H1 (cell line): Measurements from ENCODE around the gene METTL25B. TPM values are rescaled to one million over a fixed set of nuclear protein-coding genes. Genes with fewer than 3 reads are reported as not detected.

Source experiments
- BCL11A ChIP-seq, 2 experiments: IDR thresholded peaks; one replicate each; pipeline ENCODE4 v1.6.1; 2011; ENCODE audit warnings: low read depth in 2 of 2, low read length in 2 of 2, mild to moderate bottlenecking in 2 of 2
- HDAC6 ChIP-seq: IDR thresholded peaks from one replicate; pipeline ENCODE4 v1.7.1; 2012; ENCODE audit warnings: low read depth, mild to moderate bottlenecking, inconsistent platforms, low read length, moderate library complexity
- KDM4A ChIP-seq: IDR thresholded peaks from one replicate; pipeline ENCODE4 v1.7.1; 2012; ENCODE audit warnings: low read depth, mild to moderate bottlenecking, moderate library complexity, low read length, inconsistent platforms; ENCODE audit not compliant: severe bottlenecking
- polyA plus RNA-seq, 7 experiments: library from polyadenylated mRNA; depleted of rRNA in 3 of 7; stranded (reverse) in 5 of 7; unstranded in 2 of 7; fragments of >200 nt in 5 of 7; fragments of 200-250 nt in 2 of 7; gene quantifications; 1 replicate in 5 of 7; 2 replicates in 1 of 7; 4 replicates in 1 of 7; pipeline versions ENCODE4 v1.2.1 to v1.2.3, GENCODE V29; 2011 to 2013; ENCODE audit warnings: missing spikeins in 2 of 7, mixed read lengths in 2 of 7
- total RNA-seq: library from RNA; stranded (reverse); fragmentation: NEBNext Ultra II Directional; extraction: Animal tissue kit (Norgen Biotek cat#: 25700); gene quantifications from 2 replicates; pipeline ENCODE4 v1.2.1, GENCODE V29; 2021

Gene METTL25B
- total and polyA plus RNA-seq, 2 of the 8 experiments (the other 6 are each of a cell fraction or from before 2014, with no cell fraction given) = 28.4 to 30.1 TPM

DNA sequence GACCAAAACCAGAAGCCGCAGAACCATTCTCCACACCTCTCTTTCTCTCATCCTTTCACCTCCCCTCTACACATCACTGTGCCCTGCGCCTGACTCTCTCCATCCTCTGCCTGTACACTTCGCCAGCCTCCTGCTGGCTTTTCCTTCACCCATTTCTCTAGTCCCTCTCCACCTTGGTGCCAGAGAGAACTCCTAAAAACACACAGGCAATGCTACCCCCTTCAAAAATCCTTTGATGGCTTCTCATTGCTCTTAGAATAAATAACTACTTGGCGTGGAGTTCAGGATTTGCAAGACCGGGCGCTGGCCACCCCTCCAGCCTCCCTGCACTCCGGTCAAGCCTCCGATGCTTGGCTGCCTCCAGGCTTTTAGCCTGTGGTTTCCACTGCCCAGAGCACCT, 31.5 kb upstream of the METTL25B start (continued):
- TF ChIP-seq HDAC6 (no peak), KDM4A (no peak), BCL11A (IDR thresholded peaks at IDR 0.05; ENCODE audit: low read depth in 2 of 2, low read length in 2 of 2) (no peak)
